GM23338 (cell line): ENCODE measurements around the gene SPAAR. TPM values are rescaled to one million over a fixed set of nuclear protein-coding genes. Genes with fewer than 3 reads are reported as not detected.

ENCODE experiments used
- ATAC-seq: fragments of 200-7000 bp; cut with Tn5 transposase; 3 replicates; pipeline ENCODE4 v1.9.1; 2020
- DNase-seq: peaks from one replicate; pipeline ENCODE4 v3.0.0-alpha.2; 2015; ENCODE audit warnings: low spot score
- H2AFZ ChIP-seq: fragments of 200-600 bp; sonication (generic); 2 replicates; pipeline ENCODE4 v1.8.0; 2016; ENCODE audit warnings: antibody characterized with exemption, mild to moderate bottlenecking, moderate library complexity
- H3F3A ChIP-seq: fragments of 200-600 bp; sonication (generic); replicated peaks from 2 replicates; pipeline ENCODE4 v1.8.0; 2017; ENCODE audit warnings: antibody characterized with exemption, mixed run types, low read depth
- H3K27ac ChIP-seq: fragments of 200-600 bp; sonication (generic); 2 replicates; pipeline ENCODE4 v1.6.1; 2016; ENCODE audit warnings: low read depth
- H3K27me3 ChIP-seq: fragments of 200-600 bp; sonication (generic); 2 replicates; pipeline ENCODE4 v1.8.0; 2016; ENCODE audit warnings: mild to moderate bottlenecking, mixed run types, moderate library complexity; ENCODE audit not compliant: insufficient read depth
- H3K36me3 ChIP-seq: fragments of 200-600 bp; sonication (generic); 2 replicates; pipeline ENCODE4 v1.8.0; 2016; ENCODE audit warnings: mild to moderate bottlenecking; ENCODE audit not compliant: insufficient read depth
- H3K4me1 ChIP-seq: fragments of 200-600 bp; sonication (generic); 2 replicates; pipeline ENCODE4 v1.8.0; 2016; ENCODE audit warnings: mild to moderate bottlenecking, moderate library complexity; ENCODE audit not compliant: insufficient read depth
- H3K4me2 ChIP-seq: fragments of 200-600 bp; sonication (generic); 2 replicates; pipeline ENCODE4 v1.7.1; 2017; ENCODE audit warnings: mixed run types
- H3K4me3 ChIP-seq: fragments of 200-600 bp; sonication (generic); 2 replicates; pipeline ENCODE4 v1.6.1; 2016; ENCODE audit warnings: mixed run types
- H3K79me2 ChIP-seq: fragments of 200-600 bp; sonication (generic); replicated peaks from 2 replicates; pipeline ENCODE4 v1.8.0; 2017; ENCODE audit warnings: mild to moderate bottlenecking; ENCODE audit not compliant: insufficient read depth
- H3K9me2 ChIP-seq: fragments of 200-600 bp; sonication (generic); 2 replicates; pipeline ENCODE4 v1.8.0; 2017; ENCODE audit not compliant: insufficient read depth
- H4K20me1 ChIP-seq: fragments of 200-600 bp; sonication (generic); replicated peaks from 2 replicates; pipeline ENCODE4 v1.8.0; 2017; ENCODE audit warnings: mild to moderate bottlenecking; ENCODE audit not compliant: insufficient read depth
- H3K27ac Mint-ChIP-seq: 2 replicates; pipeline ENCODE4 v1.8.0; 2020; ENCODE audit warnings: inconsistent platforms, mild to moderate bottlenecking, moderate library complexity, mixed read lengths
- H3K27me3 Mint-ChIP-seq: 3 replicates; pipeline ENCODE4 v1.8.0; 2022; ENCODE audit warnings: low read depth, mild to moderate bottlenecking, moderate library complexity, mixed read lengths, inconsistent platforms; ENCODE audit not compliant: insufficient read depth, poor library complexity
- H3K36me3 Mint-ChIP-seq: 3 replicates; pipeline ENCODE4 v1.8.0; 2021; ENCODE audit warnings: low read depth, mild to moderate bottlenecking, inconsistent platforms, moderate library complexity, mixed read lengths
- H3K4me1 Mint-ChIP-seq: 3 replicates; pipeline ENCODE4 v1.8.0; 2020; ENCODE audit warnings: mild to moderate bottlenecking, inconsistent platforms, mixed read lengths
- H3K4me3 Mint-ChIP-seq: 3 replicates; pipeline ENCODE4 v1.8.0; 2021; ENCODE audit warnings: moderate library complexity, mild to moderate bottlenecking, inconsistent platforms, mixed read lengths
- H3K9me3 Mint-ChIP-seq: 3 replicates; pipeline ENCODE4 v1.8.0; 2020; ENCODE audit warnings: moderate library complexity, mild to moderate bottlenecking, inconsistent platforms, mixed read lengths
- CREB1 ChIP-seq: fragments of 250-450 bp; sonication (Bioruptor Pico); IDR thresholded peaks from 2 replicates; pipeline ENCODE4 v1.5.0; 2020; ENCODE audit warnings: low read depth, mild to moderate bottlenecking, moderate library complexity
- CTCF ChIP-seq, 2 experiments: fragments of 200-600 bp in 1 of 2; sonication (generic) in 1 of 2; conservative IDR thresholded peaks; 2 replicates each; pipeline versions ENCODE4 v1.5.1 to v1.6.1; 2016 to 2017; ENCODE audit warnings: antibody characterized with exemption in 2 of 2, low read depth in 2 of 2, mild to moderate bottlenecking in 2 of 2, moderate library complexity in 1 of 2
- ETS1 ChIP-seq: IDR thresholded peaks from 2 replicates; pipeline ENCODE4 v1.6.1; 2016; ENCODE audit warnings: antibody characterized with exemption
- EZH2 ChIP-seq: fragments of 200-600 bp; sonication (generic); IDR thresholded peaks from one replicate; pipeline ENCODE4 v1.8.0; 2017; ENCODE audit warnings: antibody characterized with exemption, mild to moderate bottlenecking, low read depth; ENCODE audit not compliant: unreplicated experiment
- EZH2phosphoT487 ChIP-seq: fragments of 200-600 bp; sonication (generic); IDR thresholded peaks from one replicate; pipeline ENCODE4 v1.8.1; 2018; ENCODE audit warnings: antibody characterized with exemption; ENCODE audit not compliant: unreplicated experiment
- JUNB ChIP-seq: IDR thresholded peaks from one replicate; pipeline ENCODE4 v1.6.1; 2016; ENCODE audit warnings: antibody characterized with exemption; ENCODE audit not compliant: unreplicated experiment
- NANOG ChIP-seq: IDR thresholded peaks from 2 replicates; pipeline ENCODE4 v1.6.1; 2016; ENCODE audit warnings: antibody characterized with exemption, borderline replicate concordance
- POLR2AphosphoS5 ChIP-seq: IDR thresholded peaks from 2 replicates; pipeline ENCODE4 v1.6.1; 2016; ENCODE audit warnings: antibody characterized with exemption, low read depth
- REST ChIP-seq: IDR thresholded peaks from one replicate; pipeline ENCODE4 v1.6.1; 2018; ENCODE audit warnings: antibody characterized with exemption; ENCODE audit not compliant: unreplicated experiment
- STAT1 ChIP-seq: IDR thresholded peaks from one replicate; pipeline ENCODE4 v1.6.1; 2016; ENCODE audit warnings: antibody characterized with exemption; ENCODE audit not compliant: unreplicated experiment
- ZNF114 ChIP-seq: fragments of 250-450 bp; sonication (Bioruptor Pico); IDR thresholded peaks from 2 replicates; pipeline ENCODE4 v1.5.0; 2020; ENCODE audit warnings: mild to moderate bottlenecking, moderate library complexity
- ZNF331 ChIP-seq: fragments of 250-450 bp; sonication (Bioruptor Pico); IDR thresholded peaks from 2 replicates; pipeline ENCODE4 v1.5.0; 2020; ENCODE audit warnings: low read depth, mild to moderate bottlenecking, moderate library complexity
- ZNF462 ChIP-seq: fragments of 250-450 bp; sonication (Bioruptor Pico); IDR thresholded peaks from 2 replicates; pipeline ENCODE4 v1.5.0; 2020; ENCODE audit warnings: mild to moderate bottlenecking, moderate library complexity
- polyA plus RNA-seq: library from polyadenylated mRNA; unstranded; fragments of >200 nt; fragmentation: Nextera tagmentation; extraction: Ambion mirVana; gene quantifications from 2 replicates; pipeline ENCODE4 v1.2.1, GENCODE V29; 2016
- total RNA-seq: library from RNA; depleted of rRNA; stranded (reverse); fragments of >200 nt; shearing (Covaris generic); gene quantifications from 2 replicates; pipeline ENCODE4 v1.2.3, GENCODE V29; 2014

Gene SPAAR
- total and polyA plus RNA-seq, 2 experiments from 2014 or later = not detected

- peaks cover 9% of the 10 kb centered on the region; the same call in 1 of the 2 replicates for H3K4me1 ChIP-seq
- H3K27ac ChIP-seq = no peak overlapping the region
- peaks cover 13% of the 10 kb centered on the region for H3K4me1 Mint-ChIP-seq
- H3K4me2 ChIP-seq = no peak overlapping the region
- H3F3A ChIP-seq = no peaks in the 10 kb centered on the region
- H3K4me3 Mint-ChIP-seq = no peak overlapping the region
- H3K27ac Mint-ChIP-seq = no peak overlapping the region
- TF ChIP-seq ZNF462 (no peak), ZNF331 (CRISPR knock-in tag) (no peak), STAT1 (no peak), JUNB (no peak), CREB1 (no peak), EZH2phosphoT487 (no peak), EZH2 (no peak), ZNF114 (CRISPR knock-in tag) (no peak), ETS1 (no peak), REST (no peak), POLR2AphosphoS5 (no peak), CTCF (conservative IDR thresholded peaks at IDR 0.05; ENCODE audit: low read depth in 2 of 2) (no peak), NANOG (no peak)
- H3K36me3 Mint-ChIP-seq = no peaks in the 10 kb centered on the region; the same call in 2 of the 3 replicates
- H3K27me3 ChIP-seq = no peaks in the 10 kb centered on the region
- H3K9me2 ChIP-seq = no peaks in the 10 kb centered on the region
- no peak overlapping the region for H2AFZ ChIP-seq
- no peak overlapping the region for H3K4me3 ChIP-seq
- no peaks in the 10 kb centered on the region for H3K36me3 ChIP-seq
- H3K27me3 Mint-ChIP-seq = peaks cover 16% of the 10 kb centered on the region
- ATAC-seq (no peak), DNase-seq (no peak)
- H3K79me2 ChIP-seq = no peaks in the 10 kb centered on the region
- H3K9me3 Mint-ChIP-seq = no peaks in the 10 kb centered on the region
- H4K20me1 ChIP-seq = no peaks in the 10 kb centered on the region
Observed at GRCh38 chr9:35863583-35863982, 45.7 kb upstream of the SPAAR start.
